Tibial artery (tissue), 4 donors: ENCODE measurements around the gene COASY.

Experiments used
- DNase-seq, 2 donors: peaks; one replicate each; pipeline ENCODE4 v3.0.0-alpha.2; 2019
- H3K27ac ChIP-seq, 2 donors: fragments of 200-600 bp; sonication (generic) in 1 of 2; 1 replicate in 1 of 2; 2 replicates in 1 of 2; pipeline ENCODE4 v1.5.1; 2018 to 2019; ENCODE audit warnings: mild to moderate bottlenecking in 1 of 2
- H3K27me3 ChIP-seq, 2 donors: fragments of 200-600 bp; sonication (generic) in 1 of 2; one replicate each; pipeline versions ENCODE4 v1.5.1 to v1.6.0; 2016 to 2019
- H3K36me3 ChIP-seq, 3 donors: fragments of 200-600 bp; sonication (generic) in 2 of 3; one replicate each; pipeline ENCODE4 v1.5.1; 2016 to 2019; ENCODE audit warnings: mild to moderate bottlenecking in 2 of 3
- H3K4me1 ChIP-seq, 4 donors: fragments of 200-600 bp; sonication (generic) in 2 of 4; 1 replicate in 3 of 4; 2 replicates in 1 of 4; pipeline ENCODE4 v1.5.1; 2016 to 2019
- H3K4me3 ChIP-seq, 2 donors: fragments of 200-600 bp; sonication (generic) in 1 of 2; 1 replicate in 1 of 2; 2 replicates in 1 of 2; pipeline ENCODE4 v1.5.1; 2018 to 2019; ENCODE audit warnings: mild to moderate bottlenecking in 2 of 2
- H3K9me3 ChIP-seq, 3 donors: fragments of 200-600 bp; sonication (generic) in 1 of 3; one replicate each; pipeline ENCODE4 v1.5.1; 2016 to 2019
- intact Hi-C: fragments of 100-400 bp; cut with DNase I; formaldehyde crosslinking; loops from one replicate; pipeline ENCODE4 v1.15.0; 2023; ENCODE audit warnings: low total_unique reads
- TF ChIP-seq, protein P1 (sequence below), 2 experiments: fragments of 200-600 bp in 1 of 2; fragments of 450-650 bp in 1 of 2; IDR thresholded peaks; one replicate each; pipeline ENCODE4 v1.5.1; 2017 to 2019; ENCODE audit warnings: antibody characterized with exemption in 2 of 2, mild to moderate bottlenecking in 1 of 2, moderate library complexity in 1 of 2

Gene COASY

GRCh38 chr17:42612013-42612412 is 50.1 kb downstream of the COASY start:
- Histone ChIP-seq H3K27me3 (no peaks in the 10 kb centered on the region), H3K9me3 (no peaks in the 10 kb centered on the region), H3K4me1 (peaks cover 0 to 27% (median 19%) of the 10 kb centered on the region in 4 donors), H3K4me3 (no peak overlapping the region), H3K36me3 (peaks cover 26 to 46% (median 37%) of the 10 kb centered on the region in 3 donors), H3K27ac (no peak overlapping the region)
- no peak for DNase-seq
- TF ChIP-seq, protein P1, sequence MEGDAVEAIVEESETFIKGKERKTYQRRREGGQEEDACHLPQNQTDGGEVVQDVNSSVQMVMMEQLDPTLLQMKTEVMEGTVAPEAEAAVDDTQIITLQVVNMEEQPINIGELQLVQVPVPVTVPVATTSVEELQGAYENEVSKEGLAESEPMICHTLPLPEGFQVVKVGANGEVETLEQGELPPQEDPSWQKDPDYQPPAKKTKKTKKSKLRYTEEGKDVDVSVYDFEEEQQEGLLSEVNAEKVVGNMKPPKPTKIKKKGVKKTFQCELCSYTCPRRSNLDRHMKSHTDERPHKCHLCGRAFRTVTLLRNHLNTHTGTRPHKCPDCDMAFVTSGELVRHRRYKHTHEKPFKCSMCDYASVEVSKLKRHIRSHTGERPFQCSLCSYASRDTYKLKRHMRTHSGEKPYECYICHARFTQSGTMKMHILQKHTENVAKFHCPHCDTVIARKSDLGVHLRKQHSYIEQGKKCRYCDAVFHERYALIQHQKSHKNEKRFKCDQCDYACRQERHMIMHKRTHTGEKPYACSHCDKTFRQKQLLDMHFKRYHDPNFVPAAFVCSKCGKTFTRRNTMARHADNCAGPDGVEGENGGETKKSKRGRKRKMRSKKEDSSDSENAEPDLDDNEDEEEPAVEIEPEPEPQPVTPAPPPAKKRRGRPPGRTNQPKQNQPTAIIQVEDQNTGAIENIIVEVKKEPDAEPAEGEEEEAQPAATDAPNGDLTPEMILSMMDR (IDR thresholded peaks at IDR 0.05): no peak
- intact Hi-C loops: no loop called here

GRCh38 chr17:42613699-42614295 is 51.8 kb downstream of the COASY start:
- TF ChIP-seq, protein P1 (IDR thresholded peaks at IDR 0.05): no peak
- H3K4me1 ChIP-seq: peaks cover 0 to 22% (median 13%) of the 10 kb centered on the region in 4 donors
- intact Hi-C loops: no loop called here
- H3K36me3 ChIP-seq: peaks cover 26 to 46% (median 37%) of the 10 kb centered on the region in 3 donors
- H3K4me3 ChIP-seq: no peak overlapping the region
- no peak overlapping the region for H3K27ac ChIP-seq
- no peak for DNase-seq
- no peaks in the 10 kb centered on the region for H3K27me3 ChIP-seq
- no peaks in the 10 kb centered on the region for H3K9me3 ChIP-seq
